Endothelial cell of umbilical vein (primary cell): ENCODE results near the gene ANKRD16. TPM values are rescaled to one million over a fixed set of nuclear protein-coding genes. Genes with fewer than 3 reads are reported as not detected.

ENCODE experiments used
- BruUV-seq: library from RNA; stranded (reverse); fragments of 400-500 nt; replicated peaks from 2 replicates; lab custom pipeline; 2021; lab: Mats Ljungman, UMichigan
- CTCF ChIA-PET: fragments of 300-600, 350-600 bp; sonication (Branson Sonifier 250); formaldehyde crosslinking; loops from one replicate; lab custom pipeline; 2021; ENCODE audit warnings: antibody characterized with exemption, inconsistent platforms; lab: Charles Lee
- POLR2A ChIA-PET: fragments of 300-600, 350-600 bp; sonication (Branson Sonifier 250); formaldehyde crosslinking; loops from one replicate; lab custom pipeline; 2021; ENCODE audit warnings: antibody characterized with exemption, inconsistent platforms; lab: Charles Lee
- DNase-seq: peaks from one replicate; pipeline ENCODE4 v3.0.0-alpha.2; 2011; ENCODE audit warnings: low read depth, low spot score
- FAIRE-seq: peaks from 2 replicates; lab custom pipeline; 2011; peaks lifted over from hg19 to GRCh38; lab: Jason Lieb, UNC
- H2AFZ ChIP-seq: 2 replicates; pipeline ENCODE4 v1.6.0; 2012; ENCODE audit warnings: low read depth, low read length, control low read depth, inconsistent platforms
- H3K27ac ChIP-seq: 2 replicates; pipeline ENCODE4 v1.5.1; 2011; ENCODE audit warnings: low read depth, mild to moderate bottlenecking, control low read depth, low read length, moderate library complexity; ENCODE audit not compliant: insufficient read depth
- H3K27me3 ChIP-seq, 2 experiments: 2 replicates each; pipeline versions ENCODE4 v1.6.0 to v1.6.1; 2011; ENCODE audit warnings: low read length in 2 of 2, mixed read lengths in 1 of 2; ENCODE audit not compliant: control insufficient read depth in 2 of 2, insufficient read depth in 2 of 2
- H3K36me3 ChIP-seq, 2 experiments: 2 replicates in 1 of 2; 3 replicates in 1 of 2; pipeline ENCODE4 v1.5.1; 2011; ENCODE audit warnings: low read length in 2 of 2, mild to moderate bottlenecking in 1 of 2, moderate library complexity in 1 of 2; ENCODE audit not compliant: control insufficient read depth in 2 of 2, insufficient read depth in 2 of 2; ENCODE audit errors: extremely low read depth in 1 of 2
- H3K4me1 ChIP-seq: 3 replicates; pipeline ENCODE4 v1.5.1; 2011; ENCODE audit warnings: mild to moderate bottlenecking, low read length; ENCODE audit not compliant: control insufficient read depth, insufficient read depth; ENCODE audit errors: extremely low read depth
- H3K4me2 ChIP-seq: 2 replicates; pipeline ENCODE4 v1.6.1; 2011; ENCODE audit warnings: low read length, control low read depth, mixed read lengths; ENCODE audit not compliant: insufficient read depth
- H3K4me3 ChIP-seq, 3 experiments: fragments of 200-600 bp in 1 of 3; sonication (generic), shearing (Covaris generic) in 1 of 3; replicated peaks in 1 of 3; 2 replicates each; pipeline ENCODE4 v1.5.1; 2011 to 2016; ENCODE audit warnings: control low read depth in 3 of 3, low read length in 3 of 3, mild to moderate bottlenecking in 2 of 3, inconsistent platforms in 1 of 3, low read depth in 1 of 3, moderate library complexity in 1 of 3; ENCODE audit not compliant: insufficient read depth in 1 of 3
- H3K79me2 ChIP-seq: 2 replicates; pipeline ENCODE4 v1.6.0; 2012; ENCODE audit warnings: low read length, inconsistent platforms; ENCODE audit not compliant: control insufficient read depth, insufficient read depth
- H3K9ac ChIP-seq: replicated peaks from 2 replicates; pipeline ENCODE3; 2011; ENCODE audit warnings: low read length, control low read depth; ENCODE audit not compliant: insufficient read depth; ENCODE audit errors: extremely low read depth
- H3K9me1 ChIP-seq: replicated peaks from 3 replicates; pipeline ENCODE4 v1.6.0; 2011; ENCODE audit warnings: mild to moderate bottlenecking, low read length; ENCODE audit not compliant: control insufficient read depth, insufficient read depth; ENCODE audit errors: extremely low read depth
- H3K9me3 ChIP-seq: replicated peaks from 2 replicates; pipeline ENCODE4 v1.5.1; 2012; ENCODE audit warnings: low read length, inconsistent platforms; ENCODE audit not compliant: control insufficient read depth, insufficient read depth
- H4K20me1 ChIP-seq: replicated peaks from 2 replicates; pipeline ENCODE3; 2011; ENCODE audit warnings: mild to moderate bottlenecking, low read length; ENCODE audit not compliant: control insufficient read depth, insufficient read depth; ENCODE audit errors: extremely low read depth
- CTCF ChIP-seq, 2 donors: IDR thresholded peaks; 1 replicate in 1 of 2; 2 replicates in 1 of 2; pipeline ENCODE4 v1.5.1; 2011; ENCODE audit warnings: low read length in 2 of 2, mild to moderate bottlenecking in 2 of 2, moderate library complexity in 2 of 2, control low read depth in 1 of 2, inconsistent platforms in 1 of 2, low read depth in 1 of 2; ENCODE audit not compliant: insufficient read depth in 1 of 2; ENCODE audit errors: extremely low read depth in 1 of 2
- EZH2 ChIP-seq: IDR thresholded peaks from 2 replicates; pipeline ENCODE4 v1.6.1; 2012; ENCODE audit warnings: borderline replicate concordance, low read depth, mild to moderate bottlenecking, moderate library complexity, low read length, inconsistent platforms; ENCODE audit not compliant: severe bottlenecking
- FOS ChIP-seq: IDR thresholded peaks from 2 replicates; pipeline ENCODE4 v1.6.1; 2011; ENCODE audit warnings: mild to moderate bottlenecking, low read length, moderate library complexity, borderline replicate concordance; ENCODE audit not compliant: insufficient read depth
- GATA2 ChIP-seq: IDR thresholded peaks from 2 replicates; pipeline ENCODE4 v1.7.0; 2011; ENCODE audit warnings: low read depth, mild to moderate bottlenecking, moderate library complexity, mixed read lengths, low read length; ENCODE audit not compliant: insufficient read length, insufficient read depth
- JUN ChIP-seq: IDR thresholded peaks from 2 replicates; pipeline ENCODE4 v1.6.1; 2011; ENCODE audit warnings: borderline replicate concordance, low read depth; ENCODE audit not compliant: insufficient read length, insufficient read depth
- MAX ChIP-seq: IDR thresholded peaks from 2 replicates; pipeline ENCODE4 v1.6.1; 2011; ENCODE audit not compliant: insufficient read depth, insufficient read length
- MYC ChIP-seq: IDR thresholded peaks from one replicate; pipeline ENCODE4 v1.6.1; 2011; ENCODE audit warnings: mild to moderate bottlenecking, low read depth, low read length
- POLR2A ChIP-seq: IDR thresholded peaks from 2 replicates; pipeline ENCODE4 v1.6.1; 2012; ENCODE audit warnings: low read depth, mild to moderate bottlenecking, control low read depth, low read length
- POLR2AphosphoS5 ChIP-seq: IDR thresholded peaks from 2 replicates; pipeline ENCODE4 v1.6.1; 2012; ENCODE audit warnings: low read depth, mild to moderate bottlenecking, control low read depth, low read length, moderate library complexity; ENCODE audit not compliant: insufficient read depth
- dilution Hi-C: fragments of 300-500 bp; cut with MboI; formaldehyde crosslinking; loops from one replicate; pipeline ENCODE4 v1.15.0; 2019; ENCODE audit warnings: low sequenced_read_pairs; ENCODE audit not compliant: extremely low pct_ligation_motif_present
- intact Hi-C: fragments of 100-400 bp; cut with micrococcal nuclease; formaldehyde crosslinking; loops from one replicate; pipeline ENCODE4 v1.10.0; 2022
- polyA plus RNA-seq, 4 experiments: library from polyadenylated mRNA; depleted of rRNA in 3 of 4; stranded (reverse) in 3 of 4; unstranded in 1 of 4; fragments of >200 nt; gene quantifications; 2 replicates each; pipeline versions ENCODE4 v1.2.1 to v1.2.3, GENCODE V29; 2011 to 2012; ENCODE audit warnings: missing spikeins in 1 of 4
- total RNA-seq: library from RNA; stranded (reverse); gene quantifications from 2 replicates; pipeline ENCODE4 v1.2.3, GENCODE V29; 2021

ANKRD16 gene
- total and polyA plus RNA-seq, 2 donors (not counting 3 experiments of a cell fraction or from before 2014, with no cell fraction given) = 6.9 to 8.0 TPM

- dilution Hi-C loops = no loop called here
- DNase-seq = no peak
- no peak for FAIRE-seq
- Histone ChIP-seq H3K9ac (no peak overlapping the region), H3K4me2 (no peak overlapping the region), H4K20me1 (no peaks in the 10 kb centered on the region), H3K4me3 (no peak overlapping the region), H3K27me3 (no peaks in the 10 kb centered on the region), H3K36me3 (peaks cover 10 to 11% of the 10 kb centered on the region in 2 experiments), H2AFZ (no peak overlapping the region), H3K27ac (no peak overlapping the region), H3K79me2 (peaks cover 44% of the 10 kb centered on the region), H3K9me1 (no peaks in the 10 kb centered on the region), H3K4me1 (peaks cover 13% of the 10 kb centered on the region), H3K9me3 (no peaks in the 10 kb centered on the region)
- TF ChIP-seq JUN (no peak), CTCF (IDR thresholded peaks at IDR 0.05; ENCODE audit: extremely low read depth in 1 of 2, insufficient read depth in 1 of 2, low read depth in 1 of 2, low read length in 2 of 2) (no peak), POLR2AphosphoS5 (no peak), MAX (no peak), MYC (no peak), GATA2 (no peak), FOS (no peak), EZH2 (no peak), POLR2A (no peak)
- intact Hi-C loops = no loop called here
- ChIA-PET CTCF (no interaction called here), POLR2A (no interaction called here)
- BruUV-seq = no TSS peak
Measured at GRCh38 chr10:5897504-5897903, 7.8 kb upstream of the ANKRD16 start.
